Measurements from ENCODE around the gene PTBP1.
A peak's percentile ranks its signal among the peaks of the same experiment; 100 is the strongest.
"Not testable (repeated sequence)": the region's sequence is repeated elsewhere in the genome, so short reads cannot be mapped to it uniquely, and the experiment has no call there.

Gene PTBP1

DNA sequence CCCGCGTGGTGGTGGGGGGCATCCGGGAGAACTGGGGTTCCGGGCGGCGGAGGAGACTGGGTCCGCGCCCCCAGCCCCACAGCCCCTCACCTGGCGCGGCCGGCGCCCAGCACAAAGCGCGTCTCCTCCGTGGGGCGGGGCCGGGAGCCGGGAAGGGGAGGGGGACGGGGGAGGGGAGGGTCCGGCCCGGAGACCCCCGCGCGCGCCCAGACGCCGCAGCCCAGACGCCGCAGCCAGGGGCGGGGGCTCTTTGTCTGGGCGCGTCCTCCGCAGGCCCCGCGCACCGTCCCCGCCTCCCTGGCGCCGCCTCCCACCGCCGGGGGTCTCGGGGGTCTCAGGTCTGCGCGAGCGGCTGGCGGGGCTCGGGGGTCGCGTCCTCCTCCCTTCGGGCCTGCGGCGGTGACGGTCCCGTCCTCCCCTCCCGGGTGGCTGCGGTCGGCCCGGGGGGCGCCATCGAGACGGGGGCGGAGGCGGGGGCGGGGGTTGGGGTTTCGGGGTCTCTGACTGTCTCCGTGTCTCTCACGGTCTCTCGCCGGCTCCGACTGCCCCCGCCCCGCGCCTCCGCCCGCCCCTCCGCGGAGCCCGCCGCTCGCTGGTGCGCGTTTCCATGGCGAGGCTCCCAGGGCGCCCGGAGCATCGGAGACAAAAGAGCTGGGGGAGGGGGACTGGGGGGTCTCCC lies 24.7 kb downstream of the PTBP1 start, which contains the start of gene PLPPR3:
PLPPR3 (minus strand) TSS at position 131 of the 679 bp plus-strand sequence. CDS start 396 bp downstream, outside the sequence.
- in situ Hi-C loops (cut with MboI; ENCODE audit: low pct_unique_long_range_greater_than_20kb, low sequenced_read_pairs), result no loop called here
- DNase-seq, result no peak

DNA sequence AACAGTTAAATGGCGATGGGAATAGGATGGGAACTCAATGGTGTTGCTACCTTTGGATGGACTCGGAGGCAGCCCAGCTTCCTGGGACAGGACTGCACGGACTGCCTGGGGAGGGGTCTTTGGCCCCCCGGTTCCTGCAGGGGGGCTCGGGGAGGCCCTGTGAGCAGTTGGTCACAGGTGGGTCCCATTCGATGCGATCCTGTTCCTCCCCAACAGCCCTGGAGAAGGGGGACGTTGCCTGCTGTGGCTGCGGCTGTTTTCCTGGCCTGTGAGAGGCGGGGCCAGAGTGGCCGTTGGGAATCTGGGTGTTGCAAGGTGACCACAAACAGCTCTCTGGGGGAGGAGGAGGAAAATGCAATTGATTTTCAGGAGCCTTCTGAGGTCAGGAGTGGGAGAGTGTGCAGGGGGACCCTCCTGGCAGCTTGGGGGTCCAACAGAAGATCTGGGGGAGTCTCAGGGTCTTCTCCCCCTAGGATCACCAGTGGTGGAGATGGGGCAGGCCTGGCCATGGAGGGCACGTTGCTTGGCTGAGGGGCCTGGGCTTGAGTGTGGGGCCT lies 26.4 kb downstream of the PTBP1 start:
- DNase-seq, result peak; percentile 61

DNA sequence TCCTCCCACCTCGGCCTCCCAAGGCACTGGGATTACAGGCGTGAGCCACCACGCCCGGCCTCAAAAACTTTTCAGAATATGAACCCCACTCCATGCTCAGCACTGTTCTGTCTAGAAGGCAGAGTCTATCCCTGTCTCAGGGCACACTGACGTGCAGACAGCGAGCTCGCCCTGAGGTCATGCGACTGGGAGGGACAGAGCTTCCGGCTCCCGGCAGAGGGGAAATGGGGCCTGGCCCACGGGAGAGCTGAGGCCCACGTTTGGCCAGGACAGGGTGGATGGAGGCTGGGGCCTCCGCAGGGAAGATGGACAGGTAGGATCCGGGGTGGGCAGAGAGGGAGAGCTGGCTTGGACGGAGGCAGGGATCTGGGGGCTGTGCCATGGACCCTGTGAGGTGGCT lies 27.6 kb downstream of the PTBP1 start:
- in situ Hi-C loops (cut with MboI; ENCODE audit: low pct_unique_long_range_greater_than_20kb, low sequenced_read_pairs), result no loop called here
- DNase-seq, result no peak

More for the DNA sequence above, 26.4 kb downstream of the PTBP1 start:
- in situ Hi-C loops (cut with MboI; ENCODE audit: low pct_unique_long_range_greater_than_20kb, low sequenced_read_pairs), result no loop called here

DNA sequence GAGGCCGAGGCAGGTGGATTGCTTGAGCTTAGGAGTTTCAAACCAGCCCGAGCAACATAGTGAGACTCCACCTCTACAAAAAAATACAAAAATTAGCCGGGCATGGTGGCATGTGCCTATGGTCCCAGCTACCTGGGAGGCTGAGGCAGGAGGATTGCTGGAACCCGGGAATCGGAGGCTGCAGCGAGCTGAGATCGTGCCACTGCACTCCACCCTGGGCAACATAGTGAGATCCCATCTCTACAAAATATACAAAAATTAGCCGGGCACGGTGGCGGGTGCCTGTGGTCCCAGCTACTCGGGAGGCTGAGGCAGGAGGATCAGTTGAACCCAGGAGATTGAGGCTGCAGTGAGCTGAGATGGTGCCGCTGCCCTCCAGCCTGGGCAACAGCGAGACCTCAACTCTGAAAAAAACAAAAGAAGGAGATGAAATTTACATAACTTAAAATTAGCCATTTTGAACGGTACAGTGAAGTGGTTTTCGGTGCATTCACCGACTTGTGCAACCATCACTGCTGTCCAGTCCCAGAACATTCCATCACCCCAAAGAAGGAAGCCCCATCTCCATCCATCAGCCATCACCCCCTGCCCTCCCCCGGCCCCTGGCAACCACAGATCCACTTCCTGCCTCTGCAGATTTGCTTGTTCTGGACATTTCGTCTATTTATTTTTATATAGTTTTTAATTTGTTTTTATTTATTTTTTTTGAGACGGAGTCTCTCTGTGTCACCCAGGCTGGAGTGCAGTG lies 28.8 kb downstream of the PTBP1 start:
- in situ Hi-C loops (cut with MboI; ENCODE audit: low pct_unique_long_range_greater_than_20kb, low sequenced_read_pairs), result no loop called here
- DNase-seq, result no peak

DNA sequence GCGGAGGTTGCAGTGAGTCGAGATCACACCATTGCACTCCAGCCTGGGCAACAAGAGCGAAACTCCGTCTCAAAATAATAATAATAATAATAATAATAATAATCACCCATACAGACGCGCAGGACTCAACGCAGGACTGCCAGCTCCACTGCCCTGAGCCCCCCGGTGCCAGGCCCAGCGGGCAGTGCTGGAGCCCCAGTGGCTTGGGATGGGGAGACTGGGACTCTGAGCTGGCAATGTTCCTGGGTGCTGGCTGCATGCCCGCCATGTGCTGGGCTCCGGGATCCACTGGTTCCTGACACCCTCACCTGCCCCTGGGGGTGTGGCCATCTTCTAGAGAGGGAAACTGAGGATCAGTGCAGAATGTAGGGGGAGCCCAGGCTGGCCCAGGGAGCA lies 30.1 kb downstream of the PTBP1 start:
- no peak for DNase-seq
- in situ Hi-C loops (cut with MboI; ENCODE audit: low pct_unique_long_range_greater_than_20kb, low sequenced_read_pairs), result no loop called here

DNA sequence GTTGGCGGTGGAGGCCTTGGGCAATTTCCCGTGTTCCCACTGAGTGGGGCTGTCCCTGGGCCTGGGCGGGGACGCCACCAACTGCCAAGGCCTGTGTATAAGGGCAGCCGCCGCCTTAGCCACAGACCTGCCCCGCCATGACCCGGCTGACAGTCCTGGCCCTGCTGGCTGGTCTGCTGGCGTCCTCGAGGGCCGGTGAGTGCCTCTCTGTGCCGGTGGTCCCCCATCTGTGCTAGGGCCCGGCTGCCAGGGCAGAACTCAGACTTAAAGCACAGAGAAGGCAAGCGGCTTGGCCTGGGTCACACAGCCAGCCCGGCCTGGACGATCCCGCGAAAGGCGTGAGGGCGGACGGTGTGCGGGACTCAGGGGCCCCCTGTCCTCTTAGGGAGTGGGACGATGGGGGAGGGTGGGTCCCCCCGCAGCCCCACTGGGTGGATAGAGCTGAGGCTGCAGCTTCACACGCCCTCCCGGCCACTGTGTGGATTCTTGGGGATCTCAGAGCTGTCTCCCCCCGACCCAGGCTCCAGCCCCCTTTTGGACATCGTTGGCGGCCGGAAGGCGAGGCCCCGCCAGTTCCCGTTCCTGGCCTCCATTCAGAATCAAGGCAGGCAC lies 30.6 kb downstream of the PTBP1 start, which contains the start of gene AZU1:
AZU1 (plus strand) TSS at position 128 of the 612 bp plus-strand sequence; CDS start at position 138, 10 bp downstream.
- DNase-seq, result peak; percentile 48
- in situ Hi-C loops (cut with MboI; ENCODE audit: low pct_unique_long_range_greater_than_20kb, low sequenced_read_pairs), result no loop called here

DNA sequence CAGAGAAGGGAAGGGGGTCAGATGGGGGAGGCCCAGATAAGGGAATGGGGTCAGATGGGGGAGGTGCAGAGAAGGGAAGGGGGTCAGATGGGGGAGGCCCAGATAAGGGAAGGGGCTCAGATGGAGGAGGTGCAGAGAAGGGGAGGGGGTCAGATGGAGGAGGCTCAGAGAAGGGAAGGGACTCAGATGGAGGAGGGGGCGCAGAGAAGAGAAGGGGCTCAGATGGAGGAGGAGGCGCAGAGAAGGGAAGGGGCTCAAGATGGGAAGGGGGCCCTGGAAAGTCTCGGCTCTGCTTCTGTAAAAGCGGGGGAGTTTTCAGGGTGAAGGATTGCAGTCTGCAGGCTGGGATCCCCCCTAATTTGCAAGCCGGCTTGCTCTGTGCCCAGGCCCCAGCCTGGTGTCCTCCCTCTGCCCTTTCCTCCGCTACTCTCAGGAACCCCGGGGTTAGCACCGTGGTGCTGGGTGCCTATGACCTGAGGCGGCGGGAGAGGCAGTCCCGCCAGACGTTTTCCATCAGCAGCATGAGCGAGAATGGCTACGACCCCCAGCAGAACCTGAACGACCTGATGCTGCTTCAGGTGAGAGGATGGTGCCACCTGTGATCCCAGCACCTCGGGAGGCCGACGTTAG lies 32.0 kb downstream of the PTBP1 start:
- no peak for DNase-seq
- in situ Hi-C loops (cut with MboI; ENCODE audit: low pct_unique_long_range_greater_than_20kb, low sequenced_read_pairs), result no loop called here

DNA sequence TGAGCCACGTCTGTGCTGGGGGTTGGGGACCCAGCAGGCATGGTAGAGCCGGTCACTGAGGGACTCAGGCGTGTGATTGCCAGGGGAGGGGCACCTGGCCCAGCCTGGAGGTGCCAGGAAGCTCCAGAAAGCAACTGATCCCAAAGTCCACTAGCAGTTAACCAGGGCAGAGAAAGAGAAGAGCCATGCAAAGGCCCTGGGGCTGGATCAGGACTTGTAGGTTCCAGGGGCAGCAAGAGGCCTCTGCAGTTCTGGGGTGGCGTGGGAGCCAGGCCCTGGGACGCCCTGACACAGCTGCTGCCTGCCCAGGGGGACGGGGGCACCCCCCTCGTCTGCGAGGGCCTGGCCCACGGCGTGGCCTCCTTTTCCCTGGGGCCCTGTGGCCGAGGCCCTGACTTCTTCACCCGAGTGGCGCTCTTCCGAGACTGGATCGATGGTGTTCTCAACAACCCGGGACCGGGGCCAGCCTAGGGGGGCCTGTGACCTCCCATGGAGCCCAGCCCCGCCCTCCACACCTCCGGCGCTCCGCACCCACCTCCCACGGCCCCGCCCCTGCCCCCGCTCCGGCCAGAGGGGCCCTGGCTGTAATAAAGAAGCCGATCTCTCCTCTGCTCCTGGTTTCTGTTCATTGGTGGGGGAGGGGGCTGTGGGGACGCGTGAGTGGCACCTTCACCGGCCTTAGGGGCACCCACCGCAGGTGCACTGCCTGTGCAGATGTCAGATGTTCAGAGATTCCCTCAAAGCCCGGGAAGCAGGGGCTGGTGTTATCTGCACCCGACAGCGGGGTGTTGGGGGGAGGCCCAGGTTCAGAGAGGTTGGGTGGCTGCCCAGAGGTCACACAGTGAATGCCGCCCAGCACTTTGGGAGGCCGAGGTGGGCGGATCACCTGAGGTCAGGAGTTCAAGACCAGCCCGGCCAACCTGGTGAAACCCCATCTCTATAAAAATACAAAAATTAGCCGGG lies 34.4 kb downstream of the PTBP1 start:
- no peak for DNase-seq
- in situ Hi-C loops (cut with MboI; ENCODE audit: low pct_unique_long_range_greater_than_20kb, low sequenced_read_pairs), result no loop called here

DNA sequence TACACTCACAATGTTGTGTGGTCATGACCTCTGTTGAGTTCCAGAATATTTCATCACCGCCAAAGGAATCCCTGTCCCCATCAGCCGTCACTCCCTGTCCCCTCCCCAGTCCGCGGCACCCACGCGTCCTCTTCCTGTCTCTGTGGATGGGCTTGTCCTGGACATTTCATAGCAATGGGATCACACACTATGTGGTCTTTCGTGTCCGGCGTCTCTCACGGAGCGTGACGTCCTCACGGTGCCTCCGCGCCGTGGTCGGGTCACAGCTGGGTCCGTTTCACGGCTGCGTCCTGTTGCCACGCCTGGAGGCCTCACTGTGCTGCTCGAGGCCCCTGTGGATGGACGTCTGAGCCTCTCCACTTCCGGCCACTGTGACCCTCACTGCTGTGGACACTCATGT lies 37.0 kb downstream of the PTBP1 start:
- no peak for DNase-seq
- in situ Hi-C loops (cut with MboI; ENCODE audit: low pct_unique_long_range_greater_than_20kb, low sequenced_read_pairs), result no loop called here

DNA sequence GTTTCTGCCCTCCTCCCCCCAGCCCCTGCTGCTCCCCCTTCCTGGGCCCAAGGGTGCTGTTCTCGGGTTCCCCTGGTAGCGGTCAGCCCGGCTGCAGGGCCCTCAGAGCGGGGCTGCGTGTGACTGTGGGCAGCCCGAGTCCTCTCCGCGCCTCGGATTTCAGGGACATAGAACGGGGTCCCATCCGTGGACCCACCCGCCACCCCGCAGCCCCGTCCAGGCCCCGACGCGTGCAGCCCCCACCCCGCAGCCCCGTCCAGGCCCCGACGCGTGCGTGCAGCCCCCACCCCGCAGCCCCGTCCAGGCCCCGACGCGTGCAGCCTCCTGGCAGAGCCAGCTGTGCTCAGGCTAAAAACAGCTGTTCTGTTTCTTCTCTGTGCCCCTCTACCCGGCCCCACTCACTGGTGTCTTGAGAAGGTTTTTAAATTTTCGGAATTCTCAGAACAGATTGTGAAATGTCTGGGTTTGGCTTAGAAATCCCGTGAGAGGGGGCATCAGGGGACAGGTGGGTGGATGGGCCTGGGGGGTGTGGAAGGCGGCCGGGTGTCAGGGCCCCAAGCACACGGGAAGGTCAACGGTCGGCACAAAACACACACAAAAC lies 38.1 kb downstream of the PTBP1 start:
- DNase-seq, result no peak
- in situ Hi-C loops (cut with MboI; ENCODE audit: low pct_unique_long_range_greater_than_20kb, low sequenced_read_pairs), result no loop called here

DNA sequence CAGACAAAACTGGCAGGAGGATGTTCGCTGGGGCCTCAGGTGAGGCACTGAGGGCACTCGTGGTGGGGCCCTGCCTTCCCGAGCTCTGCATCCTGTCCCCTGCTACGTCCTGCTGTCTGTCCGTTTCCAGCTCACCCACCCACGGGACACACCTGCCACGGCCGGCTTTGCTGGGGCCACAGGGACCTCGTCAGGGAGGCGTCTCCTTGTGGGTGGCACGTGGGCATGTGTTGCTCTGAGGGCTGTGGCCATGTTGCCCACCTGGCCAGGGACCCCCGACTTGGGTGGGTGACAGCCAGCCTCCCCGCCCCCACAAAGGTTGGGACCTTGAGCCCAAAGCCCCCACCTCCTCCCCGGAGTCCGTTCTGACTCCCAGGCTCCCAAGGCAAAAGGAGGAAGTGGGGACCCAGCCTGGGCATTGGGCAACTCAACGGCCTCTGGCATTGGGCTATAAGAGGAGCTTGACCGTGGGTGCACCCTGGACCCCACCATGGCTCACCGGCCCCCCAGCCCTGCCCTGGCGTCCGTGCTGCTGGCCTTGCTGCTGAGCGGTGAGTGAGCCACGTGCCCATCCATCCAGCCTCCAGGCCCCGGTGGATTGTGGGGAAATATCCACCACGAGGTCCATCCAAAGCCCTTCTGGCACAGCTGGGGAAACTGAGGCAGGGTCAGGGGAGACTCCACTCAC lies 43.4 kb downstream of the PTBP1 start, which contains the start of gene PRTN3:
PRTN3 (plus strand) TSS at position 481 of the 688 bp plus-strand sequence; CDS start at position 491, 10 bp downstream.
- DNase-seq, result no peak
- in situ Hi-C loops (cut with MboI; ENCODE audit: low pct_unique_long_range_greater_than_20kb, low sequenced_read_pairs), result no loop called here

DNA sequence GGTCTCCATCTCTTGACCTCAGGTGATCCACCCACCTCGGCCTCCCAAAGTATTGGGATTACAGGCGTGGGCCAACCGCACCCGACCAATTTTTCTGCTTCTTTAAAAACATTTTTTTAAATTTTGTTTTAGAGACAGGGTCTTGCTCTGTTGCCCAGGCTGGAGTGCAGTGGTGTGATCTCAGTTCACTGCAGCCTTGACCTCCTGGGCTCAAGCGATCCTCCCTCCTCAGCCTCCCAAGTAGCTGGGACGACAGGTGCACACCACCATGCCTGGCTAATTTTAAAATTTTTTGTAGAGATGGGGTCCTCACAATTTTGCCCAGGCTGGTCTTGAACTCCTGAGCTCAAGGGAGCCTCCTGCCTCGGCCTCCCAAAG lies 45.5 kb downstream of the PTBP1 start:
- in situ Hi-C loops (cut with MboI; ENCODE audit: low pct_unique_long_range_greater_than_20kb, low sequenced_read_pairs); DNase-seq: not testable (repeated sequence)

DNA sequence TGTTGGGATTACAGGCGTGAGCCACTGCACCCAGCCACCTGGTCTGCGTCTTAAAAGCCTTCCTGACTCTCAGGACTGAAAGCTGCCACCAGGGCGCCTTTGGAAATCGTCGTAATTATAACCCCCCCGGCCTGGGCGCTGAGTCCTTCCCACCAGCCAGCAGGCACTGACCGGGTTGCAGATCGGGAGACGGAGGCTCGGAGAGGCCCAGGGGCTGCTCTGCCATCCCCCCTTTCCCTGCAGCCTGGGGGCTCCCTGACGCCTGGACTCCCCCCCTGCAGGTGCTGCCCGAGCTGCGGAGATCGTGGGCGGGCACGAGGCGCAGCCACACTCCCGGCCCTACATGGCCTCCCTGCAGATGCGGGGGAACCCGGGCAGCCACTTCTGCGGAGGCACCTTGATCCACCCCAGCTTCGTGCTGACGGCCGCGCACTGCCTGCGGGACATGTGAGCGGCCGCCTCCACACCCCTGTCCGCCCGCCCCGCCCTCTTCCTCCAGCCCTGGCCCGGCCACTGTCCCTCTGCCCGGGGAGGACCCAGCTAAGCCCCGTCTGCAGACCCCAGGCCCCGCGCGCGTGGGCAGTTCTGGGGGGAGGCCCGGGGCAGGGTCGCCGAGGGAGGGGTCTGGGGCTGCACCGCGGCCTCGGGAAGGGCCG lies 46.1 kb downstream of the PTBP1 start:
- no peak for DNase-seq
- in situ Hi-C loops (cut with MboI; ENCODE audit: low pct_unique_long_range_greater_than_20kb, low sequenced_read_pairs), result no loop called here

DNA sequence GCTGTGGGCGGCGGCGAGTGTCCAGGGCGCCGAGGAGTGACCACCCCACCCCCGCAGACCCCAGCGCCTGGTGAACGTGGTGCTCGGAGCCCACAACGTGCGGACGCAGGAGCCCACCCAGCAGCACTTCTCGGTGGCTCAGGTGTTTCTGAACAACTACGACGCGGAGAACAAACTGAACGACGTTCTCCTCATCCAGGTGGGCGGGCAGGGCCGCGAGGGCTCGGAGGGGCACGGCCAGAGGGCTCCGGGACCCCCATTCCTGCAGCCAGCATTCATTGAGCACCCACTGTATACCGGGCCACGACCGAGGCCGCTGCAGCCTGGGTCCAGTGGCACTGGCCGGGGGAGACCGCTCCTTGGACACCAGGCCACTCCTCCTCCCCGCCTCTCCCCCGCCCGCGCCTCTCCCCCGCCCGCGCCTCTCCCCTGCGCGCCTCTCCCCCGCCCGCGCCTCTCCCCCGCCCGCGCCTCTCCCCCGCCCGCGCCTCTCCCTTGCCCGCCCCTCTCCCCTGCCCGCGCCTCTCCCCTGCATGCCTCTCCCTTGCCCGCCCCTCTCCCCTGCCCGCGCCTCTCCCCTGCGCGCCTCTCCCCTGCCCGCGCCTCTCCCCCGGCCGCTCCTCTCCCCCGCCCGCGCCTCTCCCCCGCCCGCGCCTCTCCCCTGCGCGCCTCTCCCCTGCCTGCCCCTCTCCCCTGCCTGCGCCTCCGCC lies 46.7 kb downstream of the PTBP1 start:
- in situ Hi-C loops (cut with MboI; ENCODE audit: low pct_unique_long_range_greater_than_20kb, low sequenced_read_pairs), result no loop called here
- no peak for DNase-seq

DNA sequence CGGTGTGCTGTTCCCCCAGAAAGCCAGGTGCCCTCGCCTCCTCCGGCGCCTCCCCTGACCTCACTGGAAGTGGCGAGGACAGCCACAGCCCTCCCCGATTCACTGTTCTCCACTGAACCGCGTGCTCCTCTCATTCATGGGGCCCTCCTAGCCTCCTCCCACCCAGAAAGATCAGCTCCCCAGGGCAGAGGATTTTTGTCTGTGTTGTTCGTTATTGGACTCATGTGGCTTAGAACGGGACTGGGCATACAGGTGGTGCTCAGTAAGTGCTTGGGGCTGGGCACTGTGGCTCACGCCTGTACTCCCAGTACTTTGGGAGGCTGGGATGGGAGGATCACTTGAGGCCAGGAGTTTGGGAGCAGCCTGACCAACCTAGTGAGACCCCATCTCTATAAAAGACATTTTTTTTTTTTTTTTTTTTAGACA lies 47.3 kb downstream of the PTBP1 start:
- in situ Hi-C loops (cut with MboI; ENCODE audit: low pct_unique_long_range_greater_than_20kb, low sequenced_read_pairs), result no loop called here
- DNase-seq, result no peak
